ENCODE data around the gene GPC6.

Gene GPC6

DNA sequence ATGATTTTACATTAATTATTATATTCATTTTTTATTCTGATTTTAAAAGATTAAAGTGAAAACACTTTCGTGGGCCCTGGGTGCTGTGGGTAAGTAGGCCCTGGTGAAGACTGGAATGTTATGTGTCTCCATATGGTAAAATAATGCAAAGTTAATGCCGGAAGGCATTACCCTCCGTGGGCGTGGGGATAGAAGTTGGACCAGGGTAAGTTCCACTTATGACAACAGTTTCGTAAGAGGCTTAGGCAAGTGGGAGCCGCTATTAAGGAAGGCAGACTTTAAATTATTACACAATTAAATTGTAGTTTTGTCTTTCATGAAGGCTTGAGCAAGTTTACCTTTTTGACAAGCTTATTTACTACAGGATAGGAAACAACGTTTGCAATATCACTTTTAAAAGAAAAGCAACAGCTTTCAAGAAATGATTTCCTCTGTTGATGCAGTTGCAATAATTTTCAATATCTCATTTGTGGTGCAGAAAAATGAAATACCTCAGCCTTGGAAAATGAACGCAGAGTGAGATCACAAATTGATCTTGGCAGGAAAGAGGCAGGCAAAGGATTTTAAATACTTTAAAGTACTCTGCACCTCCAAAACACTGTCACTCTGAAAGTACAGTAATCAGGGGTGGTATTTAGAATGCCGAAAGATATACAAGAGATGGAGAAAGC, 942.3 kb downstream of the GPC6 start:
- 93% methylated on average over 5 of the region's 9 CpGs for WGBS
- H3K4ac ChIP-seq (ENCODE audit: low read depth in 1 of 2, low read length in 2 of 2): no peak overlapping the region
- peak overlapping the region in 1 of 2 experiments; percentile 7 for H3K4me3 ChIP-seq (ENCODE audit: insufficient read depth in 1 of 2, low read depth in 1 of 2, low read length in 2 of 2)
- no peak overlapping the region for H3K14ac ChIP-seq (ENCODE audit: low read length in 2 of 2)
- H3K79me1 ChIP-seq (replicated peaks; ENCODE audit: low read length, poor library complexity, severe bottlenecking): no peaks in the 10 kb centered on the region
- no peak overlapping the region for H4K91ac ChIP-seq (ENCODE audit: low read length)
- no peak overlapping the region for H2AK5ac ChIP-seq (ENCODE audit: low read length, severe bottlenecking)
- no peak overlapping the region for H3K18ac ChIP-seq (ENCODE audit: low read depth in 1 of 2, low read length in 2 of 2)
- no peak overlapping the region for H2BK12ac ChIP-seq (ENCODE audit: low read length in 2 of 2)
- no peaks in the 10 kb centered on the region for H3K36me3 ChIP-seq (ENCODE audit: control insufficient read depth in 1 of 2, insufficient read depth in 2 of 2, low read depth in 1 of 2, low read length in 2 of 2)
- H4K8ac ChIP-seq (ENCODE audit: low read length): no peak overlapping the region
- no peak overlapping the region for H2BK5ac ChIP-seq (ENCODE audit: low read depth, low read length, poor library complexity, severe bottlenecking)
- no peak for DNase-seq
- no peak overlapping the region for H2BK120ac ChIP-seq (ENCODE audit: low read depth, low read length)
- no peaks in the 10 kb centered on the region for H3K9me3 ChIP-seq (ENCODE audit: control insufficient read depth, low read length)
- H2AFZ ChIP-seq (ENCODE audit: low read depth, low read length): no peak overlapping the region
- no peak overlapping the region for H2BK15ac ChIP-seq (ENCODE audit: low read depth, poor library complexity, severe bottlenecking)
- no peak overlapping the region for H3K23ac ChIP-seq (ENCODE audit: low read length in 2 of 2)
- H3K27ac ChIP-seq (ENCODE audit: low read length, poor library complexity, severe bottlenecking): no peak overlapping the region
- H3K27me3 ChIP-seq (ENCODE audit: control insufficient read depth in 1 of 2, insufficient read depth in 1 of 2, low read length in 2 of 2): no peaks in the 10 kb centered on the region
- H3K4me2 ChIP-seq (ENCODE audit: low read length, poor library complexity, severe bottlenecking): no peak overlapping the region
- H3K4me1 ChIP-seq (ENCODE audit: control insufficient read depth, insufficient read depth, low read depth, low read length): peaks cover 1% of the 10 kb centered on the region
- peak overlapping the region; percentile 61 for H3K9ac ChIP-seq (ENCODE audit: low read length)

DNA sequence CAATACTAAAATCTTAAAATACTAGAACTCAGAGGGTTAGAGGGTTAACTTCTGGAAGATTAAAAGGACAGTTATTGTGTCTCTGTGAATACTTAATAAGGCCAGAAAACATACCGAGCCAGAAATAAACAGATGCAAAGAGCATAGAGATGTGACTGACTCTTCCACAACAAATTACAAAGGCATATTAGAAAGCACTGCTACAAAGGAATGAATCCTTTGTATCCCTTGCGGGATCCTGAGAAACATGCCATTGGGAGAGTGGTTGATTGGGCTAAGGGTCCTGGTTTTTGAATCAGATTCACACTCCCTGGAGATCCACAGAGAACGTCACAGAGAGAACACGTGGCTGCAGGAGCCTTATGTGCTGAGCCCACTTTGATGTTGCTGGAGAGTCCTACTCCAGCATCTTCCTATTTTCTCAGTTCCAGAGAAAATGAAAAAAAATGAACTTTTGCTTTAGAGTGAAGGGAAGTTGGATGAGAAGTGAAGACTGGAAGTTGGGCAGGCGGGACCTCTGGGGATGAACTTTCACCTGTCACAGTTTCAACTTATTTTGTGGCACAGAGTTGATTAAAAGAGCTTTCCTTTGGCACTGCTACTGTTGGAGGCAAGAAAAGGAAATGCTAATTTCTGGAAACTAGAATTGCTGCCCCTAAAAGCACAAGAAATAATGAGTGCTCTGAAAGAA, 943.0 kb downstream of the GPC6 start:
- no peaks in the 10 kb centered on the region for H3K79me1 ChIP-seq (replicated peaks; ENCODE audit: low read length, poor library complexity, severe bottlenecking)
- no peak overlapping the region for H3K18ac ChIP-seq (ENCODE audit: low read depth in 1 of 2, low read length in 2 of 2)
- H3K36me3 ChIP-seq (ENCODE audit: control insufficient read depth in 1 of 2, insufficient read depth in 2 of 2, low read depth in 1 of 2, low read length in 2 of 2): no peaks in the 10 kb centered on the region
- 89% methylated on average over 4 of the region's 5 CpGs for WGBS
- no peak overlapping the region for H3K4ac ChIP-seq (ENCODE audit: low read depth in 1 of 2, low read length in 2 of 2)
- no peaks in the 10 kb centered on the region for H3K27me3 ChIP-seq (ENCODE audit: control insufficient read depth in 1 of 2, insufficient read depth in 1 of 2, low read length in 2 of 2)
- H3K9ac ChIP-seq (ENCODE audit: low read length): peak overlapping the region; percentile 61
- peaks cover 1% of the 10 kb centered on the region for H3K4me1 ChIP-seq (ENCODE audit: control insufficient read depth, insufficient read depth, low read depth, low read length)
- no peak overlapping the region for H2AK5ac ChIP-seq (ENCODE audit: low read length, severe bottlenecking)
- H2BK15ac ChIP-seq (ENCODE audit: low read depth, poor library complexity, severe bottlenecking): no peak overlapping the region
- H3K4me3 ChIP-seq (ENCODE audit: insufficient read depth in 1 of 2, low read depth in 1 of 2, low read length in 2 of 2): peak overlapping the region in 1 of 2 experiments; percentile 7
- no peak overlapping the region for H3K23ac ChIP-seq (ENCODE audit: low read length in 2 of 2)
- H3K14ac ChIP-seq (ENCODE audit: low read length in 2 of 2): no peak overlapping the region
- no peak overlapping the region for H3K27ac ChIP-seq (ENCODE audit: low read length, poor library complexity, severe bottlenecking)
- H2BK120ac ChIP-seq (ENCODE audit: low read depth, low read length): no peak overlapping the region
- H2BK5ac ChIP-seq (ENCODE audit: low read depth, low read length, poor library complexity, severe bottlenecking): no peak overlapping the region
- no peak overlapping the region for H4K91ac ChIP-seq (ENCODE audit: low read length)
- DNase-seq: no peak
- no peaks in the 10 kb centered on the region for H3K9me3 ChIP-seq (ENCODE audit: control insufficient read depth, low read length)
- no peak overlapping the region for H3K4me2 ChIP-seq (ENCODE audit: low read length, poor library complexity, severe bottlenecking)
- H2BK12ac ChIP-seq (ENCODE audit: low read length in 2 of 2): no peak overlapping the region
- H2AFZ ChIP-seq (ENCODE audit: low read depth, low read length): no peak overlapping the region
- no peak overlapping the region for H4K8ac ChIP-seq (ENCODE audit: low read length)

DNA sequence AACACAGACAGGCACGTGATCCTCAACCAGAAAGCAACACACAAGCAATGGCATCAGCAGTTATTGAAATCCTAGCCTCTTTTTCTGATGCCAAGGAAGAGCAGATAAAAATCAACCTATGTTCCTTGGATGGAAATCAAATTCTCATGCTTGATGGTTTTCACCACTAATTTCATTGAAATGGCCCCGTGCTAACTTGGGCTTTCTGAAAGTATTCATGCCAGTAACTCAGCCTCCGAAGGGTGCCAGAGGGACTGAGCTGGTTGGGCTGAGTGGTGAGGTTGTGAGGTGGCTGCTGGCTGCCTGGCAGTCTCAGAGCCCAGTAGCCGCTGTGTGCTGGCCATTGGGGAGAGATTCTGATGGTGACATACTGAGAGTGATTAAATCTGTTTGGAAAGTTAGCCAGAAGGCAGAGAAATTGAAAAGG, 943.6 kb downstream of the GPC6 start:
- 90% methylated on average over 4 of the region's 4 CpGs for WGBS

GRCh38 chr13:94172416-94172815, 945.8 kb downstream of the GPC6 start:
- H3K9ac ChIP-seq (ENCODE audit: low read length): no peak overlapping the region
- WGBS: 95% methylated on average over 1 of the region's 2 CpGs

More for the DNA sequence above, 943.6 kb downstream of the GPC6 start:
- no peak for DNase-seq
- Histone ChIP-seq H3K9me3 (ENCODE audit: control insufficient read depth, low read length) (no peaks in the 10 kb centered on the region), H3K23ac (ENCODE audit: low read length in 2 of 2) (no peak overlapping the region), H3K18ac (ENCODE audit: low read depth in 1 of 2, low read length in 2 of 2) (no peak overlapping the region), H2AFZ (ENCODE audit: low read depth, low read length) (no peak overlapping the region), H3K27ac (ENCODE audit: low read length, poor library complexity, severe bottlenecking) (no peak overlapping the region), H3K14ac (ENCODE audit: low read length in 2 of 2) (no peak overlapping the region), H3K4me3 (ENCODE audit: insufficient read depth in 1 of 2, low read depth in 1 of 2, low read length in 2 of 2) (peak overlapping the region in 1 of 2 experiments; percentile 7), H3K9ac (ENCODE audit: low read length) (peak overlapping the region; percentile 61), H2BK12ac (ENCODE audit: low read length in 2 of 2) (no peak overlapping the region), H3K79me1 (replicated peaks; ENCODE audit: low read length, poor library complexity, severe bottlenecking) (no peaks in the 10 kb centered on the region), H3K4me2 (ENCODE audit: low read length, poor library complexity, severe bottlenecking) (no peak overlapping the region), H4K91ac (ENCODE audit: low read length) (no peak overlapping the region), H3K27me3 (ENCODE audit: control insufficient read depth in 1 of 2, insufficient read depth in 1 of 2, low read length in 2 of 2) (no peaks in the 10 kb centered on the region), H3K4ac (ENCODE audit: low read depth in 1 of 2, low read length in 2 of 2) (peak overlapping the region in 1 of 2 experiments; percentile 66), H2BK15ac (ENCODE audit: low read depth, poor library complexity, severe bottlenecking) (no peak overlapping the region), H4K8ac (ENCODE audit: low read length) (no peak overlapping the region), H2BK5ac (ENCODE audit: low read depth, low read length, poor library complexity, severe bottlenecking) (no peak overlapping the region), H3K4me1 (ENCODE audit: control insufficient read depth, insufficient read depth, low read depth, low read length) (peaks cover 1% of the 10 kb centered on the region), H3K36me3 (ENCODE audit: control insufficient read depth in 1 of 2, insufficient read depth in 2 of 2, low read depth in 1 of 2, low read length in 2 of 2) (no peaks in the 10 kb centered on the region), H2AK5ac (ENCODE audit: low read length, severe bottlenecking) (no peak overlapping the region), H2BK120ac (ENCODE audit: low read depth, low read length) (no peak overlapping the region)

More at GRCh38 chr13:94172416-94172815, 945.8 kb downstream of the GPC6 start:
- Histone ChIP-seq H3K36me3 (ENCODE audit: control insufficient read depth in 1 of 2, insufficient read depth in 2 of 2, low read depth in 1 of 2, low read length in 2 of 2) (no peaks in the 10 kb centered on the region), H3K18ac (ENCODE audit: low read depth in 1 of 2, low read length in 2 of 2) (no peak overlapping the region), H2AK5ac (ENCODE audit: low read length, severe bottlenecking) (no peak overlapping the region), H3K79me1 (replicated peaks; ENCODE audit: low read length, poor library complexity, severe bottlenecking) (no peaks in the 10 kb centered on the region), H2BK120ac (ENCODE audit: low read depth, low read length) (no peak overlapping the region), H2AFZ (ENCODE audit: low read depth, low read length) (no peak overlapping the region), H3K4ac (ENCODE audit: low read depth in 1 of 2, low read length in 2 of 2) (no peak overlapping the region), H3K27me3 (ENCODE audit: control insufficient read depth in 1 of 2, insufficient read depth in 1 of 2, low read length in 2 of 2) (no peaks in the 10 kb centered on the region), H3K14ac (ENCODE audit: low read length in 2 of 2) (no peak overlapping the region), H2BK15ac (ENCODE audit: low read depth, poor library complexity, severe bottlenecking) (no peak overlapping the region), H2BK5ac (ENCODE audit: low read depth, low read length, poor library complexity, severe bottlenecking) (no peak overlapping the region), H2BK12ac (ENCODE audit: low read length in 2 of 2) (no peak overlapping the region), H4K91ac (ENCODE audit: low read length) (no peak overlapping the region), H3K4me1 (ENCODE audit: control insufficient read depth, insufficient read depth, low read depth, low read length) (peaks cover 1% of the 10 kb centered on the region), H3K4me2 (ENCODE audit: low read length, poor library complexity, severe bottlenecking) (no peak overlapping the region), H3K4me3 (ENCODE audit: insufficient read depth in 1 of 2, low read depth in 1 of 2, low read length in 2 of 2) (no peak overlapping the region), H3K23ac (ENCODE audit: low read length in 2 of 2) (no peak overlapping the region), H3K27ac (ENCODE audit: low read length, poor library complexity, severe bottlenecking) (no peak overlapping the region), H3K9me3 (ENCODE audit: control insufficient read depth, low read length) (no peaks in the 10 kb centered on the region), H4K8ac (ENCODE audit: low read length) (no peak overlapping the region)
- DNase-seq: no peak

All from mesenchymal stem cell (in vitro differentiated cells and primary cell).